Measurements from ENCODE around the gene EPHB4.

- TF ChIP-seq, protein P1, sequence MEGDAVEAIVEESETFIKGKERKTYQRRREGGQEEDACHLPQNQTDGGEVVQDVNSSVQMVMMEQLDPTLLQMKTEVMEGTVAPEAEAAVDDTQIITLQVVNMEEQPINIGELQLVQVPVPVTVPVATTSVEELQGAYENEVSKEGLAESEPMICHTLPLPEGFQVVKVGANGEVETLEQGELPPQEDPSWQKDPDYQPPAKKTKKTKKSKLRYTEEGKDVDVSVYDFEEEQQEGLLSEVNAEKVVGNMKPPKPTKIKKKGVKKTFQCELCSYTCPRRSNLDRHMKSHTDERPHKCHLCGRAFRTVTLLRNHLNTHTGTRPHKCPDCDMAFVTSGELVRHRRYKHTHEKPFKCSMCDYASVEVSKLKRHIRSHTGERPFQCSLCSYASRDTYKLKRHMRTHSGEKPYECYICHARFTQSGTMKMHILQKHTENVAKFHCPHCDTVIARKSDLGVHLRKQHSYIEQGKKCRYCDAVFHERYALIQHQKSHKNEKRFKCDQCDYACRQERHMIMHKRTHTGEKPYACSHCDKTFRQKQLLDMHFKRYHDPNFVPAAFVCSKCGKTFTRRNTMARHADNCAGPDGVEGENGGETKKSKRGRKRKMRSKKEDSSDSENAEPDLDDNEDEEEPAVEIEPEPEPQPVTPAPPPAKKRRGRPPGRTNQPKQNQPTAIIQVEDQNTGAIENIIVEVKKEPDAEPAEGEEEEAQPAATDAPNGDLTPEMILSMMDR (IDR thresholded peaks at IDR 0.05; ENCODE audit: low read length): no peak
- TF ChIP-seq EZH2 (optimal IDR thresholded peaks at IDR 0.05; ENCODE audit: low read depth, low read length): no peak
These were observed 8.8 kb upstream of the EPHB4 start for GRCh38 chr7:100835903-100836811.

Data from MM.1S (cell line).